HEK293 (cell line): ENCODE data around the gene CAMTA2.
A peak's percentile ranks its signal among the peaks of the same experiment; 100 is the strongest.

Experiments
- CTCF ChIA-PET: fragments of 350-600 bp; formaldehyde crosslinking; extraction: SDS; loops from one replicate; lab custom pipeline; 2021; ENCODE audit warnings: antibody characterized with exemption; lab: Yijun Ruan, JAX
- POLR2A ChIA-PET: fragments of 300-600 bp; formaldehyde crosslinking; extraction: SDS; loops from one replicate; lab custom pipeline; 2020; ENCODE audit warnings: antibody characterized with exemption, inconsistent platforms; lab: Yijun Ruan, JAX
- H3K27ac ChIP-seq: fragments of 200-500 bp; sonication (Bioruptor generic); 2 replicates; pipeline ENCODE4 v1.5.1; 2014; ENCODE audit warnings: low read depth, low read length, control low read depth, inconsistent platforms; ENCODE audit errors: extremely low read depth
- H3K36me3 ChIP-seq, 2 experiments: fragments of 200-500 bp in 1 of 2; sonication (Bioruptor generic) in 1 of 2; 1 replicate in 1 of 2; 2 replicates in 1 of 2; pipeline ENCODE4 v1.5.1; 2014 to 2017; ENCODE audit warnings: inconsistent platforms in 2 of 2, low read length in 2 of 2; ENCODE audit not compliant: control insufficient read depth in 2 of 2, insufficient read depth in 1 of 2
- H3K4me1 ChIP-seq: fragments of 200-500 bp; sonication (Bioruptor generic); 2 replicates; pipeline ENCODE4 v1.5.1; 2014; ENCODE audit warnings: mild to moderate bottlenecking, low read length, inconsistent platforms; ENCODE audit not compliant: control insufficient read depth, insufficient read depth
- H3K4me3 ChIP-seq: 2 replicates; pipeline ENCODE4 v1.5.1; 2011; ENCODE audit warnings: low read depth, mild to moderate bottlenecking, control low read depth, low read length, moderate library complexity
- H3K9me3 ChIP-seq: fragments of 200-500 bp; sonication (Bioruptor generic); 2 replicates; pipeline ENCODE4 v1.5.1; 2014; ENCODE audit warnings: low read depth, low read length, inconsistent platforms; ENCODE audit not compliant: control insufficient read depth, insufficient read depth
- BCL11A ChIP-seq: fragments of 450-650 bp; formaldehyde crosslinking; IDR thresholded peaks from 2 replicates; pipeline ENCODE4 v1.5.1; 2016; ENCODE audit warnings: low read depth, missing biosample characterization, missing genetic modification characterization
- IKZF3 ChIP-seq: fragments of 450-650 bp; IDR thresholded peaks from 2 replicates; pipeline ENCODE4 v1.5.0; 2018; ENCODE audit warnings: missing biosample characterization, mild to moderate bottlenecking, missing genetic modification characterization, moderate library complexity
- KLF7 ChIP-seq: fragments of 450-650 bp; formaldehyde crosslinking; IDR thresholded peaks from 2 replicates; pipeline ENCODE4 v1.5.1; 2016; ENCODE audit warnings: missing biosample characterization, missing genetic modification characterization, borderline replicate concordance
- RBAK ChIP-seq: fragments of 450-650 bp; formaldehyde crosslinking; IDR thresholded peaks from 2 replicates; pipeline ENCODE4 v1.5.1; 2016; ENCODE audit warnings: missing biosample characterization, missing genetic modification characterization
- YY2 ChIP-seq: fragments of 450-650 bp; formaldehyde crosslinking; IDR thresholded peaks from 2 replicates; pipeline ENCODE4 v1.5.1; 2016; ENCODE audit warnings: missing biosample characterization, missing genetic modification characterization
- ZBTB17 ChIP-seq: fragments of 450-650 bp; formaldehyde crosslinking; IDR thresholded peaks from 2 replicates; pipeline ENCODE4 v1.5.1; 2016; ENCODE audit warnings: missing biosample characterization, missing genetic modification characterization
- ZNF114 ChIP-seq: fragments of 450-650 bp; formaldehyde crosslinking; IDR thresholded peaks from 2 replicates; pipeline ENCODE4 v1.5.0; 2017; ENCODE audit warnings: missing biosample characterization, missing genetic modification characterization
- ZNF121 ChIP-seq: fragments of 450-650 bp; formaldehyde crosslinking; IDR thresholded peaks from 2 replicates; pipeline ENCODE4 v1.5.1; 2016; ENCODE audit warnings: missing biosample characterization, missing genetic modification characterization
- ZNF157 ChIP-seq: fragments of 450-650 bp; formaldehyde crosslinking; IDR thresholded peaks from 2 replicates; pipeline ENCODE4 v1.5.1; 2016; ENCODE audit warnings: missing biosample characterization, missing genetic modification characterization
- ZNF174 ChIP-seq: fragments of 450-650 bp; formaldehyde crosslinking; IDR thresholded peaks from 2 replicates; pipeline ENCODE4 v1.5.0; 2017; ENCODE audit warnings: missing biosample characterization, mild to moderate bottlenecking, missing genetic modification characterization
- ZNF341 ChIP-seq: fragments of 450-650 bp; formaldehyde crosslinking; IDR thresholded peaks from 2 replicates; pipeline ENCODE4; 2016; ENCODE audit warnings: low read depth, missing biosample characterization, missing genetic modification characterization
- ZNF558 ChIP-seq: fragments of 450-650 bp; formaldehyde crosslinking; IDR thresholded peaks from 2 replicates; pipeline ENCODE4 v1.5.1; 2016; ENCODE audit warnings: missing biosample characterization, missing genetic modification characterization
- ZNF585B ChIP-seq: fragments of 450-650 bp; formaldehyde crosslinking; IDR thresholded peaks from 2 replicates; pipeline ENCODE4 v1.5.1; 2016; ENCODE audit warnings: missing biosample characterization, missing genetic modification characterization
- ZNF785 ChIP-seq: fragments of 450-650 bp; formaldehyde crosslinking; IDR thresholded peaks from 2 replicates; pipeline ENCODE4 v1.5.1; 2016; ENCODE audit warnings: missing biosample characterization, missing genetic modification characterization
- TF ChIP-seq, protein P1 (sequence below): fragments of 450-650 bp; formaldehyde crosslinking; IDR thresholded peaks from 2 replicates; pipeline ENCODE4 v1.5.1; 2016; ENCODE audit warnings: missing biosample characterization, missing genetic modification characterization
- TF ChIP-seq, protein P2 (sequence below): fragments of 450-650 bp; formaldehyde crosslinking; IDR thresholded peaks from 2 replicates; pipeline ENCODE4 v1.5.1; 2016; ENCODE audit warnings: missing biosample characterization, missing genetic modification characterization
- TF ChIP-seq, protein P3 (sequence below): sonication (generic); formaldehyde crosslinking; IDR thresholded peaks from 2 replicates; pipeline ENCODE4 v1.8.1; 2022; ENCODE audit warnings: mild to moderate bottlenecking, moderate library complexity, missing genetic modification reagents
- TF ChIP-seq, protein P4 (sequence below): fragments of 450-650 bp; formaldehyde crosslinking; IDR thresholded peaks from 2 replicates; pipeline ENCODE4 v1.5.1; 2017; ENCODE audit warnings: missing biosample characterization, mild to moderate bottlenecking, missing genetic modification characterization, moderate library complexity
- TF ChIP-seq, protein P5 (sequence below): fragments of 450-650 bp; formaldehyde crosslinking; IDR thresholded peaks from 2 replicates; pipeline ENCODE4 v1.5.1; 2016; ENCODE audit warnings: missing biosample characterization, missing genetic modification characterization
- TF ChIP-seq, protein P6 (sequence below): fragments of 450-650 bp; formaldehyde crosslinking; IDR thresholded peaks from 2 replicates; pipeline ENCODE4 v1.5.1; 2016; ENCODE audit warnings: missing biosample characterization, missing genetic modification characterization
- TF ChIP-seq, protein P7 (sequence below): fragments of 450-650 bp; formaldehyde crosslinking; IDR thresholded peaks from 2 replicates; pipeline ENCODE4 v1.5.1; 2016; ENCODE audit warnings: missing biosample characterization, missing genetic modification characterization
- TF ChIP-seq, protein P8 (sequence below): fragments of 450-650 bp; formaldehyde crosslinking; IDR thresholded peaks from 2 replicates; pipeline ENCODE4 v1.5.1; 2016; ENCODE audit warnings: missing biosample characterization, missing genetic modification characterization

CAMTA2 gene

DNA sequence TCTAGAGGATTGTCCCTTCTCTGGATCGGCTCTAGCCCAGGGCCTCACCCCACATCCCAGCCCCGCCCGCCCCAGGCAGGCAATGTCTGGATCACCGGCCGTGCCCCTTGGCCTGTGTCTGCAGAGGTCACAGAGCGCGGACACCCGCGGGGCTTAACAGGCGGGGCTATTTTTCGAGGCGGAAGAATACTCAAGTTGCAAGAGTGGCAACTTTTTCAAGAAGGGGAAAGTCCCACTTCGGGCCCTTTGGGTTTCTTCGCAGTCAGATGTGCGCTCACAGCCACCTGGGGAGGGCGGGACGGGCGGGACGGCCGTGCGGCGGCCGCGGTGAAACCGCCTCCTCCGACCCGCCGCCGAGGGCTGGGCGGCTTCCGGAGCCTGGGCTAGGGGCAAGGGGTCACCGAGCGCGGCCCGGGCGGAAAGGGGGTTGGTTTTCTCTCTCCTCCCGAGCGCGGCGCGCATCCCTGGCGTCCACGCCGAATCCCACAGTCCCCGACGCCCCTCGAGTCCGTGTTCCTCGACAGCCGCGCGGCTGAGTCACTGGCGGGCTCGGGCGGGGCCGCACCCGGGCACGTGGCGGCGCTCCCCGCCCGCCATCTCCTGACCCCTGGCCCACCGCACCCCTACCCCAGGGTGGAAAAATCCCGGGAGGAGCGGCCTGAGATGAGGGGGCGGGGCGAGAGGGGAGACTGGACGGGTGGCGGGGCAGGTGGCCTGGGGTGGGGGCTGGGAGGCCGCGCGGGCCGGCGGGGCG is 38.0 kb downstream of the CAMTA2 start (continued):
- TF ChIP-seq ZNF174 (tag by site-specific recombination) (no peak), ZNF785 (tag by site-specific recombination) (peak; percentile 90; the same call in 1 of the 2 replicates), ZNF121 (no peak)

DNA sequence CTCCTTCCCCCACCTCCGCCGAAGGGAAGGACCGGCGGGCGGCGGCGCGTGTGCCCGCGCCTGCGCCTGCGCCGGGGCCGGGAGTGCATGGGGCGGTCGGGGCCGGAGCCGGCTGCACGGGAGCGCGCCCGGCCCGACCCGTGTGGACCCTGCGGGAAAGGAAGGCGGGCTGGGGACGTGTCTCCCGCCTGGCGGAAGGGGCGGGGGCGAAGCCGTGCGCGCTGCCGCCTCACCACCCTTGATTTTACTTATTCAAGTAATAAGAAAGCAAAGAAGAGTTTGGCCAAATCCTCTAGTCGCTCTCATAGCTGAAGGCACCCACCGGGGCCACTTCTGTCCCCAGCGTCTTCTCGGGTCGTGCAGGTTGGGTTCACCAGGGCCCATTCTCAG is 38.5 kb downstream of the CAMTA2 start:
- H3K27ac ChIP-seq: peak overlapping the region; percentile 99
- ChIA-PET POLR2A (interaction anchor here (1.0 to 17.9 kb wide), 11 partner anchors 9 to 239 kb away, joined by 3 to 358 read pairs (median 7); partner anchors contain the start of genes CAMTA2, INCA1, KIF1C and PLD2), CTCF (interaction anchor here (1.2 kb wide), 1 partner anchor 9 kb away, joined by 3 read pairs; the partner anchor contains the start of genes RNF167 and SLC25A11)
- peaks cover 21% of the 10 kb centered on the region for H3K4me1 ChIP-seq
- H3K4me3 ChIP-seq: peak overlapping the region; percentile 97
- no peaks in the 10 kb centered on the region for H3K9me3 ChIP-seq
- H3K36me3 ChIP-seq: peaks cover 16 to 34% of the 10 kb centered on the region in 2 experiments
- 0 out of 2 replicates have a peak, but pooled peaks have one; percentile 52 for TF ChIP-seq BCL11A
- 0 out of 2 replicates have a peak, but pooled peaks have one; percentile 5 for TF ChIP-seq ZBTB17 (tag by site-specific recombination)
- TF ChIP-seq, protein P1, sequence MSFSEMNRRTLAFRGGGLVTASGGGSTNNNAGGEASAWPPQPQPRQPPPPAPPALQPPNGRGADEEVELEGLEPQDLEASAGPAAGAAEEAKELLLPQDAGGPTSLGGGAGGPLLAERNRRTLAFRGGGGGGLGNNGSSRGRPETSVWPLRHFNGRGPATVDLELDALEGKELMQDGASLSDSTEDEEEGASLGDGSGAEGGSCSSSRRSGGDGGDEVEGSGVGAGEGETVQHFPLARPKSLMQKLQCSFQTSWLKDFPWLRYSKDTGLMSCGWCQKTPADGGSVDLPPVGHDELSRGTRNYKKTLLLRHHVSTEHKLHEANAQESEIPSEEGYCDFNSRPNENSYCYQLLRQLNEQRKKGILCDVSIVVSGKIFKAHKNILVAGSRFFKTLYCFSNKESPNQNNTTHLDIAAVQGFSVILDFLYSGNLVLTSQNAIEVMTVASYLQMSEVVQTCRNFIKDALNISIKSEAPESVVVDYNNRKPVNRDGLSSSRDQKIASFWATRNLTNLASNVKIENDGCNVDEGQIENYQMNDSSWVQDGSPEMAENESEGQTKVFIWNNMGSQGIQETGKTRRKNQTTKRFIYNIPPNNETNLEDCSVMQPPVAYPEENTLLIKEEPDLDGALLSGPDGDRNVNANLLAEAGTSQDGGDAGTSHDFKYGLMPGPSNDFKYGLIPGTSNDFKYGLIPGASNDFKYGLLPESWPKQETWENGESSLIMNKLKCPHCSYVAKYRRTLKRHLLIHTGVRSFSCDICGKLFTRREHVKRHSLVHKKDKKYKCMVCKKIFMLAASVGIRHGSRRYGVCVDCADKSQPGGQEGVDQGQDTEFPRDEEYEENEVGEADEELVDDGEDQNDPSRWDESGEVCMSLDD (tag by site-specific recombination): no peak
- no peak for TF ChIP-seq RBAK (tag by site-specific recombination)
- TF ChIP-seq ZNF114 (tag by site-specific recombination): no peak
- TF ChIP-seq ZNF585B: no peak
- TF ChIP-seq, protein P2, sequence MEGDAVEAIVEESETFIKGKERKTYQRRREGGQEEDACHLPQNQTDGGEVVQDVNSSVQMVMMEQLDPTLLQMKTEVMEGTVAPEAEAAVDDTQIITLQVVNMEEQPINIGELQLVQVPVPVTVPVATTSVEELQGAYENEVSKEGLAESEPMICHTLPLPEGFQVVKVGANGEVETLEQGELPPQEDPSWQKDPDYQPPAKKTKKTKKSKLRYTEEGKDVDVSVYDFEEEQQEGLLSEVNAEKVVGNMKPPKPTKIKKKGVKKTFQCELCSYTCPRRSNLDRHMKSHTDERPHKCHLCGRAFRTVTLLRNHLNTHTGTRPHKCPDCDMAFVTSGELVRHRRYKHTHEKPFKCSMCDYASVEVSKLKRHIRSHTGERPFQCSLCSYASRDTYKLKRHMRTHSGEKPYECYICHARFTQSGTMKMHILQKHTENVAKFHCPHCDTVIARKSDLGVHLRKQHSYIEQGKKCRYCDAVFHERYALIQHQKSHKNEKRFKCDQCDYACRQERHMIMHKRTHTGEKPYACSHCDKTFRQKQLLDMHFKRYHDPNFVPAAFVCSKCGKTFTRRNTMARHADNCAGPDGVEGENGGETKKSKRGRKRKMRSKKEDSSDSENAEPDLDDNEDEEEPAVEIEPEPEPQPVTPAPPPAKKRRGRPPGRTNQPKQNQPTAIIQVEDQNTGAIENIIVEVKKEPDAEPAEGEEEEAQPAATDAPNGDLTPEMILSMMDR (tag by site-specific recombination): no peak
- TF ChIP-seq ZNF121: no peak
- 0 out of 2 replicates have a peak, but pooled peaks have one; percentile 84 for TF ChIP-seq IKZF3 (tag by site-specific recombination)
- TF ChIP-seq, protein P3, sequence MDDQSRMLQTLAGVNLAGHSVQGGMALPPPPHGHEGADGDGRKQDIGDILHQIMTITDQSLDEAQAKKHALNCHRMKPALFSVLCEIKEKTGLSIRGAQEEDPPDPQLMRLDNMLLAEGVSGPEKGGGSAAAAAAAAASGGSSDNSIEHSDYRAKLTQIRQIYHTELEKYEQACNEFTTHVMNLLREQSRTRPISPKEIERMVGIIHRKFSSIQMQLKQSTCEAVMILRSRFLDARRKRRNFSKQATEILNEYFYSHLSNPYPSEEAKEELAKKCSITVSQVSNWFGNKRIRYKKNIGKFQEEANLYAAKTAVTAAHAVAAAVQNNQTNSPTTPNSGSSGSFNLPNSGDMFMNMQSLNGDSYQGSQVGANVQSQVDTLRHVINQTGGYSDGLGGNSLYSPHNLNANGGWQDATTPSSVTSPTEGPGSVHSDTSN: peak; percentile 26; the same call in 1 of the 2 replicates
- TF ChIP-seq YY2 (tag by site-specific recombination): no peak
- TF ChIP-seq, protein P4, sequence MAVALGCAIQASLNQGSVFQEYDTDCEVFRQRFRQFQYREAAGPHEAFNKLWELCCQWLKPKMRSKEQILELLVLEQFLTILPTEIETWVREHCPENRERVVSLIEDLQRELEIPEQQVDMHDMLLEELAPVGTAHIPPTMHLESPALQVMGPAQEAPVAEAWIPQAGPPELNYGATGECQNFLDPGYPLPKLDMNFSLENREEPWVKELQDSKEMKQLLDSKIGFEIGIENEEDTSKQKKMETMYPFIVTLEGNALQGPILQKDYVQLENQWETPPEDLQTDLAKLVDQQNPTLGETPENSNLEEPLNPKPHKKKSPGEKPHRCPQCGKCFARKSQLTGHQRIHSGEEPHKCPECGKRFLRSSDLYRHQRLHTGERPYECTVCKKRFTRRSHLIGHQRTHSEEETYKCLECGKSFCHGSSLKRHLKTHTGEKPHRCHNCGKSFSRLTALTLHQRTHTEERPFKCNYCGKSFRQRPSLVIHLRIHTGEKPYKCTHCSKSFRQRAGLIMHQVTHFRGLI (tag by site-specific recombination): no peak
- TF ChIP-seq, protein P5, sequence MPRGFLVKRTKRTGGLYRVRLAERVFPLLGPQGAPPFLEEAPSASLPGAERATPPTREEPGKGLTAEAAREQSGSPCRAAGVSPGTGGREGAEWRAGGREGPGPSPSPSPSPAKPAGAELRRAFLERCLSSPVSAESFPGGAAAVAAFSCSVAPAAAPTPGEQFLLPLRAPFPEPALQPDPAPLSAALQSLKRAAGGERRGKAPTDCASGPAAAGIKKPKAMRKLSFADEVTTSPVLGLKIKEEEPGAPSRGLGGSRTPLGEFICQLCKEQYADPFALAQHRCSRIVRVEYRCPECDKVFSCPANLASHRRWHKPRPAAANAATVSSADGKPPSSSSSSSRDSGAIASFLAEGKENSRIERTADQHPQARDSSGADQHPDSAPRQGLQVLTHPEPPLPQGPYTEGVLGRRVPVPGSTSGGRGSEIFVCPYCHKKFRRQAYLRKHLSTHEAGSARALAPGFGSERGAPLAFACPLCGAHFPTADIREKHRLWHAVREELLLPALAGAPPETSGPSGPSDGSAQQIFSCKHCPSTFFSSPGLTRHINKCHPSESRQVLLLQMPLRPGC (tag by site-specific recombination): no peak
- TF ChIP-seq, protein P6, sequence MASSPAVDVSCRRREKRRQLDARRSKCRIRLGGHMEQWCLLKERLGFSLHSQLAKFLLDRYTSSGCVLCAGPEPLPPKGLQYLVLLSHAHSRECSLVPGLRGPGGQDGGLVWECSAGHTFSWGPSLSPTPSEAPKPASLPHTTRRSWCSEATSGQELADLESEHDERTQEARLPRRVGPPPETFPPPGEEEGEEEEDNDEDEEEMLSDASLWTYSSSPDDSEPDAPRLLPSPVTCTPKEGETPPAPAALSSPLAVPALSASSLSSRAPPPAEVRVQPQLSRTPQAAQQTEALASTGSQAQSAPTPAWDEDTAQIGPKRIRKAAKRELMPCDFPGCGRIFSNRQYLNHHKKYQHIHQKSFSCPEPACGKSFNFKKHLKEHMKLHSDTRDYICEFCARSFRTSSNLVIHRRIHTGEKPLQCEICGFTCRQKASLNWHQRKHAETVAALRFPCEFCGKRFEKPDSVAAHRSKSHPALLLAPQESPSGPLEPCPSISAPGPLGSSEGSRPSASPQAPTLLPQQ (tag by site-specific recombination): no peak
- TF ChIP-seq, protein P7, sequence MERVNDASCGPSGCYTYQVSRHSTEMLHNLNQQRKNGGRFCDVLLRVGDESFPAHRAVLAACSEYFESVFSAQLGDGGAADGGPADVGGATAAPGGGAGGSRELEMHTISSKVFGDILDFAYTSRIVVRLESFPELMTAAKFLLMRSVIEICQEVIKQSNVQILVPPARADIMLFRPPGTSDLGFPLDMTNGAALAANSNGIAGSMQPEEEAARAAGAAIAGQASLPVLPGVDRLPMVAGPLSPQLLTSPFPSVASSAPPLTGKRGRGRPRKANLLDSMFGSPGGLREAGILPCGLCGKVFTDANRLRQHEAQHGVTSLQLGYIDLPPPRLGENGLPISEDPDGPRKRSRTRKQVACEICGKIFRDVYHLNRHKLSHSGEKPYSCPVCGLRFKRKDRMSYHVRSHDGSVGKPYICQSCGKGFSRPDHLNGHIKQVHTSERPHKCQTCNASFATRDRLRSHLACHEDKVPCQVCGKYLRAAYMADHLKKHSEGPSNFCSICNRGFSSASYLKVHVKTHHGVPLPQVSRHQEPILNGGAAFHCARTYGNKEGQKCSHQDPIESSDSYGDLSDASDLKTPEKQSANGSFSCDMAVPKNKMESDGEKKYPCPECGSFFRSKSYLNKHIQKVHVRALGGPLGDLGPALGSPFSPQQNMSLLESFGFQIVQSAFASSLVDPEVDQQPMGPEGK: peak; percentile 12; the same call in 1 of the 2 replicates
- TF ChIP-seq ZNF157 (tag by site-specific recombination): no peak
- TF ChIP-seq KLF7 (tag by site-specific recombination): no peak
- TF ChIP-seq, protein P8, sequence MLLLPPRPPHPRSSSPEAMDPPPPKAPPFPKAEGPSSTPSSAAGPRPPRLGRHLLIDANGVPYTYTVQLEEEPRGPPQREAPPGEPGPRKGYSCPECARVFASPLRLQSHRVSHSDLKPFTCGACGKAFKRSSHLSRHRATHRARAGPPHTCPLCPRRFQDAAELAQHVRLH: no peak
- peak; percentile 67 for TF ChIP-seq ZNF341
- TF ChIP-seq ZNF558 (tag by site-specific recombination): no peak
